Measurements from ENCODE around the gene CFAP58.
A peak's percentile ranks its signal among the peaks of the same experiment; 100 is the strongest.

The CFAP58 gene

DNA sequence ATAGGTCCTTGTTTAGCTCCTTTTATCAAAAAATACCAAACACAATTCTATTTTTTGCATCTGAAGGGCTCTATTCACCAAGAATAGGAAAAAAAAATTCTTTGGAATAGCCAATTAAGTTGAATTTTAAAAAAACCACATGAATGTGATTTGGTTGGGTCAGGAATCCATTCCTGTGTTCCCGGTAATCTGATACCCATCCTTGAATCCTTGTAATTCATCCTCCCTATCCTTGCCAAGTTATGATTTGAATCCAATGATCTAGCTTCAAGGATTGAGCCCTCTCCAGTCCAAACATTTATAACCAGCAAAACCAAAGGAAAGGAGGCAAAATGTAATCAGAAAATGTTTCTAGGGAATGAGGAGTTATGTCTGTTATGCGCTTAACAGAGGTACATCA, 86.6 kb downstream of the CFAP58 start:
- TF ChIP-seq, protein P1, sequence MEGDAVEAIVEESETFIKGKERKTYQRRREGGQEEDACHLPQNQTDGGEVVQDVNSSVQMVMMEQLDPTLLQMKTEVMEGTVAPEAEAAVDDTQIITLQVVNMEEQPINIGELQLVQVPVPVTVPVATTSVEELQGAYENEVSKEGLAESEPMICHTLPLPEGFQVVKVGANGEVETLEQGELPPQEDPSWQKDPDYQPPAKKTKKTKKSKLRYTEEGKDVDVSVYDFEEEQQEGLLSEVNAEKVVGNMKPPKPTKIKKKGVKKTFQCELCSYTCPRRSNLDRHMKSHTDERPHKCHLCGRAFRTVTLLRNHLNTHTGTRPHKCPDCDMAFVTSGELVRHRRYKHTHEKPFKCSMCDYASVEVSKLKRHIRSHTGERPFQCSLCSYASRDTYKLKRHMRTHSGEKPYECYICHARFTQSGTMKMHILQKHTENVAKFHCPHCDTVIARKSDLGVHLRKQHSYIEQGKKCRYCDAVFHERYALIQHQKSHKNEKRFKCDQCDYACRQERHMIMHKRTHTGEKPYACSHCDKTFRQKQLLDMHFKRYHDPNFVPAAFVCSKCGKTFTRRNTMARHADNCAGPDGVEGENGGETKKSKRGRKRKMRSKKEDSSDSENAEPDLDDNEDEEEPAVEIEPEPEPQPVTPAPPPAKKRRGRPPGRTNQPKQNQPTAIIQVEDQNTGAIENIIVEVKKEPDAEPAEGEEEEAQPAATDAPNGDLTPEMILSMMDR (IDR thresholded peaks at IDR 0.05; ENCODE audit: low read depth, low read length), result no peak
- DNase-seq (ENCODE audit: extremely low read depth, low read depth), result peak; percentile 16

DNA sequence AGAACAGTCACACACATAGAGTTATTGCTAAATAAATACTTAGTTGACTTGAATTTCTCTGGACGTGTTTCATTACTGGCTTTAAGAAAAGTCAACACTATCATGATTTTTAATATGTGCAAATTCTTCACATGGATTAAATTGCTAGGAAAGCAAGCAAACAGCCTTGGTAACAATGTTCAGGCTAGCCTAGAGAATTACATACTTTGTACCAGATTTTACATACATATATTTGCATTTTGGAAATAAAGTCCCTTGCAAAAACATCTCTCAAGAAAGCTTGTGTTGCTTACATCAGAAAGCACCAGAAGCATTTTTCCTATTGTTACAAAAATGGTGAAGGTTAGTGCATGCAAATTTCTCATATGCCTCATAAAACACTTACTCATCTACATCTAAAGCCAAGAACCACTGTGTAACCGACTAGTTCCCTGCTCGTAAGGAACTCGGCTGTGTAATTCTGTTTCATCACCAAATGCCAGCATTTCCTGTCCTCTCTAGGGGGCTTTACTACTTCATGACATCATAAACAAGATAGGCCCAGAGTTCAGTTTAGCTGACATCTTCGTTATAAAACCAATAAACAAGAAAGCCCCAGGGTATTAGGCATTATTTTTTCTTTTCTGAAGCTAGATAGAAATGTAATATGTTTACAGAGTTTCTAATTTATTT, 87.8 kb downstream of the CFAP58 start:
- peak; percentile 47 for DNase-seq (ENCODE audit: extremely low read depth, low read depth)
- TF ChIP-seq, protein P1 (IDR thresholded peaks at IDR 0.05; ENCODE audit: low read depth, low read length), result no peak

DNA sequence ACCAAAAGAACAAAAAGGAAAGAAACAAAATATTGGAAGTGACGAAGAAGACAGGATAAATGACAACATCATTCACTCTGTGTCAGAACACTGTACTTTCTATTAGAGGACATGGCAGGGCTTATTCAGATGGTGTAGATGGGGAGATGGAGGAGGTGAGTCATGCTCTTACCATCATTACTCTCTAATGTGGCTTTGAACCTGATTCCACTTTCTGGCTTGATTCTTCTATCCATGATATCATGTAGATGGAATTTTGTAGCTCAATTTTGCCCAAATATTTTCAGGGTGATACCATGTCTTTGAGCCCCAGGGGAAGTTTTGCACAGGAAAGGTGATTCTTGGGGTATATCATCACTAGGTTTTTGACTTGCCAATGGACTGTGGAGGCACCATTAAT, 91.7 kb downstream of the CFAP58 start:
- no peak for DNase-seq (ENCODE audit: extremely low read depth, low read depth)
- TF ChIP-seq, protein P1 (IDR thresholded peaks at IDR 0.05; ENCODE audit: low read depth, low read length), result no peak

DNA sequence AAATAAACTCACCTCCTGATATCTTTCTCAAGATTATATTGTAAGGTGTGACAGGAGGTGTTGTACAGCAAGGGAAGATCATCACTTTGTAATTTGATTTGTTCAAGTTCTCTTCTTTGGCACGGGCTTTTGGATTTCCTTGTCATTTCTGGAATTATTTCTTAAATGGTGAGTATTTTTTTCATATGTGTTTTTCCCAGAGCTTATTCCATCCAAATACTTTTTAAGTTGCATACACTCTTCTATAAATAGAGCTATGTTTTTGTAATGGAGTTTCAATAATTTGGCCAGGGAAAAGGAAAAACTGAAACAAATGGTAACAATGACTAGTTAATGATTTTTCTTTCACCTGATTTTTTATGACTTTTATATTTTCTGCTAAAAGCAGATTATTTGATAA, 92.5 kb downstream of the CFAP58 start:
- DNase-seq (ENCODE audit: extremely low read depth, low read depth), result no peak
- TF ChIP-seq, protein P1 (IDR thresholded peaks at IDR 0.05; ENCODE audit: low read depth, low read length), result no peak

DNA sequence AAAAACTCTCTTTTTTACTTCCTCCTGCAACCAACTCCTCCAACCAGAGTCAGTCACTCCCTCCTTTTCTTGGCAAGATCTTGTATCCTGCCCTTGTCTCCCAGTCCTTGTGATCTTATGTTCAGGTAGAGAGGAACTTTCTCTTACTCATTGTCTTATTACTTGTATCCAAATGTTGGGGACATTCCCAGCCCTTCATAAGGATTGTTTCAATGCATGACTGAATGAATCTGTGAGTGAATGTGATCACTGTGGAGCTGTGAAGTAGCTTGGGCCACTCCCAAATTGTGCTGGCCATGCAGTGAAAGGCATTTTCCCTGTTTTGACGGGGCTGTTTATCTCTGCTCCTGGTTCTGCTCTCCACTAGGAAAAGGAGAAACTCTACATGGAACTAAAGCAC, 93.7 kb downstream of the CFAP58 start:
- TF ChIP-seq, protein P1 (IDR thresholded peaks at IDR 0.05; ENCODE audit: low read depth, low read length), result no peak
- no peak for DNase-seq (ENCODE audit: extremely low read depth, low read depth)

DNA sequence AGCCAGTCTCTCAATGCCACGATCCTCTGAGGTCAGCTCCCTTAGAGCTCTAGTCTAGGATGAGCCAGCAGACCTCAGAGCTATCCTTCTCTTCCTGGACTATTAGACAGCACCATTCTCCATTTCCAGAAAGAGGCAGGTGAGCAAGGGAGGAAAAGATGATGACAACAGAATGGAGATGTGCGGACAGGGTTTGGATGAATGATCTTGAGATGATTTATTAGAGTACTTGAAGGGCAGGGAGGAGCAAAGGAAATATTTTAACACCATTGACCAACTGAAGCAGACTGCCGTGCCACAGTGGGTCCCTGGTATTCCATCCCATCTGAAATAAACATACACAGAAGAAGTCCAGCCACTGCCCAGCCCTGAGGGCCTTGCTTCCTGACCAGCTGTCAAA, 94.3 kb downstream of the CFAP58 start:
- TF ChIP-seq, protein P1 (IDR thresholded peaks at IDR 0.05; ENCODE audit: low read depth, low read length), result no peak
- DNase-seq (ENCODE audit: extremely low read depth, low read depth), result no peak

DNA sequence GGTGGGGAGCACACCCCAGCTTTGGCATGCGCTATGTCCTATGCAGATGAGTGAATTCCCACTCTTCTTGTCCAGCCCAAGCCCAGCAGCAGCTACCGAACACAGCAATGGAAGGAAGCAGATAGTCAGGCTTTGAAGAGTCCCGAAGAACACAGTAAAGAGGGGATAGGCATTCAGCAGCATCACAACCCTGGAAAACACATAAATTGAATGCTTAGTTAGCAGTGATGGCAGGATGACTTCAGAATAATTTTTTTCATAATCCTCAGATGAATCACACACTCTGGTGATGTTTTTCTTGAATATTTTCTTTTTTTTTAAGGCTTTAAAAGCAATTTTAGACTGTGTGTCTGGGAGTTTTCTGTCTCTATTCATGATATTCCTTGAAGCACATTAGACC, 95.8 kb downstream of the CFAP58 start:
- TF ChIP-seq, protein P1 (IDR thresholded peaks at IDR 0.05; ENCODE audit: low read depth, low read length), result no peak
- no peak for DNase-seq (ENCODE audit: extremely low read depth, low read depth)

All from AG09319 (cell line).